ENCODE data around the gene ZFHX3. TPM values are rescaled to one million over a fixed set of nuclear protein-coding genes. Genes with fewer than 3 reads are reported as not detected.

The ZFHX3 gene
- total and polyA plus RNA-seq, 9 of the 15 experiments (the other 6 are each of a cell fraction or from before 2014, with no cell fraction given), result 0.01 to 0.23 (median 0.06) TPM; not detected in 4

- TF ChIP-seq CHD7 (IDR thresholded peaks at IDR 0.05; ENCODE audit: low read depth, low read length) (no peak), EHMT2 (IDR thresholded peaks at IDR 0.05) (no peak)
Measured at GRCh38 chr16:72961115-72961832, 86.7 kb downstream of the ZFHX3 start (continued).

Data from K562 (cell line).